IPS DF 19.7 (cell line): Measurements from ENCODE around the gene TIMM17A.

Source experiments
- DNase-seq: peaks from one replicate; pipeline ENCODE4 v3.0.0-alpha.2; 2013; ENCODE audit warnings: low read depth, low spot score

TIMM17A gene

DNA sequence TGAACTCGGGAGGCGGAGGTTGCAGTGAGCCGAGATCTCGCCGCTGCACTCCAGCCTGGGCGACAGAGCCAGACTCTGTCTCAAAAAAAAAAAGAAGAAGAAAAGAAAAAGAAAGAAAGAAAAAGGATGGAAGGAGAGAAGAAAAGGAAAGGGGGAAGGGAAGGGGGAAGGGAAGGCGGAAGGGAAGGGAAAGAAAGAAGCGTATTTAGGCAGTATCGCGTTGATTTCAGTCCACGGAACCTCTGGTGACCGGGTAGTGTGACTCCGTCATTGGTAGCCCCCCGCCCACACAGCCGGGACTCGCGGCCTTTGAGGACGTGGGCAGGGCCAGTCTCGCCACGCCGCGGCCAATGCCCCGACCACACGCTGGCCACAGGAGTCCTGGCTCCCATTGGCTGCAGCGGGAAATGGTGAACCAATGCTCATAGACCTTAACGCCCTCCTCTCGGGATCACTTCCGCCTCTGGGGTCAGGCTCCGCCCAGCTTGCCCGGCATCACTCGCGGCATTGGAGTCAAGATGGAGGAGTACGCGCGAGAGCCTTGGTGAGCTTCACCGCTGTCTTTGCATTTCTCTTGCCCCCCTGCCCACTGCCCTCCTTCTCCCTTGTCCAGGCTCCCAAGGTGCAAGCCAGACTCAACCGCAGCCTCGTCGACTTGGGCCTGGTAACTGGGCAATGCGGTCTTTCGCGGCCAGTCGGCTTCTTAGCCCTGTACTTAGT is at the start of gene TIMM17A:
TSS of gene TIMM17A (plus strand) at position 495 of the 720 bp plus-strand sequence. CDS start at position 519, 24 bp downstream.
- peak; percentile 88 for DNase-seq

DNA sequence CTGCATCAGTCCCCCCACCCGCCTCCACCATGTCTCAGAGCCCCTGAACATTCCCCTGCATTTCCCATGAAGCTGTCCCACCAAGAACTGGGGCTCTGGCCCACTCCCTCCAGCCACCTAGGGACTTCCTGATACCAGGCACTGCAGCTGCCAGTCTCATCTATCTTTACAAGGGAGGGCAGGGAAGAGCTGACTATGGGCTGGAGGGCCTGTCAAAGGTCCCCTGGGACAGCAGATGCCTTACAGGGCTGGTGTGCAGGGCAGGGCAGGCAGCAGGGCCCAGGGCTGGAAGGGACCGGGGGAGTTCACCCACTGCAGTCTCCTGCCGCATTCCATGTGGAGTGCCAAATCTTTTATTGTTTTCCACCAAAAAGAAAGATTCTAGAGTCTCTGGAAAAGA is 49.0 kb upstream of the TIMM17A start:
- no peak for DNase-seq

DNA sequence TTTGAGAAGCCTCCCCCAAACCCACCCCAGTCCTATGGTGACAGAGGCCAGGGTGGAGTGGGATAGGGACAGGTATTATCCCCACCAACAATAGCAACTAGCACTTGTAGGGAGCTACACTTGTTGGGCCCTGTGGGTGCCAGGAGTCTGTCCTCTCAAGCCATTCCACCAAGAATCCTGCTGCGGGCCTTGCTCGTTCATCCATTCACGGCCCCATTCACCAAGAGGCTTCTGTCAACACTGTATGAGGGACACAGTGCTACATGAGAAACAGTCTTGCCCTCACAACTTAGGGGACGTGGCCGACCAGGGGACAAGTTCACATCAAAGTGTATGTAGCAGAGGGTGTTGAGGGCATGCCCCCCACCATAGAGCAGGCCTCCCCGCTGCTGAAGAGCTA is 47.7 kb upstream of the TIMM17A start:
- DNase-seq = no peak

DNA sequence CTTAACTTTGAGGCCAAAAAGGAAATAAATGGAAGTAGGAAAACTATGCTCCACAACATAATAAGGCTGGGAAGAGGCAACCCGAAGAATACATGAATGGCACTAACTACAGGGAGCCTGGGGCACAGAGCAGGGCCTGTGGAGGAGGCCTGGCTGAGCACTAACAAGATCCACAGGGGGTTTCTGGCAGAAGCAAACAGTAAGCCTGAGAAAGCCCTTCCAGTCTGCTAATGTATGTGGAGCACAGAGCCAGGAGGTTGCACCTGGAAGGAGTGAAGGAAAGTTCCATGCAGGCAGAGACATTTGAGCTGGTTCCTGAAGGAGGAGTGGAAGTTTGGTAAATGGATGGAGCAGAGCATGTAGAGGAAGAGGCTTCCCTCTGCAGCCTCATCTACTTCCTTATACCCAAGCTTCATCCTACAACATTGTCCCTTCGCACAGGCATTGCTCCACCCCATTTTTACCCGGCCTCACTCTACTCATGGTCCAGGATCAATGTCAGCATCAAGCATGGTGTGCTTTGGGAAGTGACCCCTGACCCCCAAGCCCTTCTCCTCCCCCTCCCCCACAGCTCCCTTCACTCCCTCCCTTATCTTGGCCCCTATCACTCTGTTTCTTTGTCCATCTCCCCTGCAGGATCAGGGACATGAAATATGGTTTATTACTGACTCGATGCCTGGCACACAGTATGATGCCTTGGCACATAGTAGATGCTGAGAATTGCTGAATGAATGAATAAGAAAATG is 43.3 kb upstream of the TIMM17A start:
- DNase-seq = no peak

DNA sequence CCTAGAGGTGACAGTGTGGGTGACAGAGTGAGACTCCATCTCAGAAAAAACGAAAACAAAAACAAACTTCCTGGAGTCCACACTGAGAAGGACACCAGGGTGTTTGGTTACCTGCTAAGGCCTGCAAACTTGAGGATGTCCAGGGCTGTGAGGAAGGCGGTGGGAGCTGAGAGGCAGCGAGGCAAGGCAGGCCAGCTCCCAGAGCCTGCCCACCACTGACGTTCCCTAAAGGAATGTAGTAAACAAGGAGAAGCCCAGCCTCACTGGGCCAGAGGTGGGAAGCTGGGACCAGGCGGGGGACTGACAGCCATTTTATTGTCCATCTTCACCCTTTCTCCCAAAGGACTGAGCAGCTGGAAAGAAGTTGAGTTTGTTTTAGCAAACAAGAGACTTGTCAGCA is 42.5 kb upstream of the TIMM17A start:
- DNase-seq = no peak

DNA sequence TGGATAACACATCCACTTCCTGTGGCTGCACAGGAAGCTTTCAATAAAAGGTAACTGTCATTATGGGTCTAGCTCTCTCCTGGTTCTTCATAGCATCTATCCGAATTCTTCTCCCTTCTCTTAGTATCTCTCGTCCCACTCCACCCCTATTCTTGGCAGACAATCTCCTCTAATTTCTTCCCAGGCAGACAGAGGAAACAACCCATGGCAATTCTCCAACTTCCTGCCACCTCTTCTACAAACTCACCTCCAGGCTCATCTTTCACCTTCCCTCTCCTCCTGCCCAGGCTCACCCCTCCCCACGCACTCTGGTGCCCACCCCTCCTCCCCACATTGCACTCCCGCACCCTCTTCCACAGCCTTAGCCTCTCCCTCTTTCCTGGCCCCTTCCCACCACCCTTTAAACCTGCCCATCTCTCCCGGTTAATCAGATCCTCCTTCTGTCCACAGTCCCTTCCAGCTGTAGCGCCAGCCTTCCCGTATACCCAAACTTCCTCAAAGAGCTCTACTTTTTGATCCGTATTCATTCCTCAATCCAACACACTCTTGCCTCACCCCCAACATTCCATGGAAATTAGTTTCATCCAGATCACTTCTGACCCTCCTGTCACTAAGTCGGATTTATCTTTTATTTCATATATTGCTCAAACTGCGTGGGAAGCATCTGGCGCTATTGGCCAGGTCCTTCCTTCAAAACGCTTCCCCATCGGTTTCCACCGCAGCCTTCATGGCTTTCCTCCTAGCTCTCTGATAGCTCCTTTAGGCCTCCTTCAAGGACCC is 40.7 kb upstream of the TIMM17A start:
- no peak for DNase-seq

DNA sequence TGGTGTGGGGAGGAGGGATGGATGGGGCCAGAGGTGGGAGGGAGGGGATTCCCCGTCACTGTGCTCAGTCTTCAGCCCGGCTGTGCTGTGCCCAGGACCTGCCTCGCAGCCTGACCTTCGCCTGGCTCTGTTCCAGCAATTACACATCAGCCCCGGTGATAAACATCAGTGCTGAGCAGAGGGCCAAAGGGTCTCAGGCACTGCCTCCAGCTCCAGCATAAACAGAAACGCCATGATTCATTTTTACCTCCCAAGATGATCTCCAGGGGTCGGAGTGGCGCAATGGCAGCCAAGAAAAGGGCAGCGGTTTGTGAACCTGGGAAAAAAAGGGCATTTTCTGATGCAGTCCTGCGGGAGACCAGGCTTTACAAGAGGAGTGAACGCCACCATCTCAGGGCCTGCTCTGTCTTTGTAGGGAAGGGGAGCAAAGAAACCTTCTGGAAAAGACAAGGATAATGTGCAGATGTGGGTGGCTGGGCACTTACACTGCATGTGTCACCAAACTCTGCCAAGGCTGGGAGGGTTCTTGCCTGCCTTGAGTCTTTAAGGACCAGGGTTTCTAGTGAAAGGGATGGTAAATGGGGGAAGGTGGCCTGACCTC is 38.6 kb upstream of the TIMM17A start:
- no peak for DNase-seq

DNA sequence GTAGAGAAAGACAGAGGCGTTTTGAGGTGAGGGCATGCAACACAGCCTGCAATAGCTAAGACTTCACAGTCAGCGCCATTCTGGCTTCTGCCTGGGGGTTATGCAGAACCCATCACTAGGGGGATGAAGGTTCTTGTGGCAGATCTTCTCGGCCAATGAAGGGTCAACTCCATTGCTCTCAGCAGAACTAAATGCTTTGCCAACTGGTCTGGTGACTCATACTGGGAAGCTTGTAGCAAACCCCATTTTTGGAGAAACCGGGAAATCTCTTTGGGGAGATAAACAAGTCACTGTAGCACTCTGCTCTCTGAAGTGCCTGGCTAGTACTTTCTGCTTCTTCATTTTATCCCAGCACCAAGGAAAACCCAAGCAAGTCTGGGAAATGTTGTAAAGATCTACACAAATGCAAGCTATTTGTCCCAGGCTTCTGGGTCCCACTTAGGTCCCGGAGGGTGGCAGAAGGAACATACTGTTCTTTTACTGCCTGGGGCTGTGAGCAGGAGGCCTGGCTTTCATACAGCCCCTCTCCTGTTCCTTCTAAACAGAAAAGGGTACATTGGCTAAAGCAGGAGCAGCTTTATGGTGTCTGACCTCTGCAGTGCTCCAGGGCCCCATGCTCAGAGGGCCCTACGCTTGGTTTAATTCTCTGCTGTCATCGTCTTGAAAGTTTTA is 37.8 kb upstream of the TIMM17A start:
- no peak for DNase-seq

DNA sequence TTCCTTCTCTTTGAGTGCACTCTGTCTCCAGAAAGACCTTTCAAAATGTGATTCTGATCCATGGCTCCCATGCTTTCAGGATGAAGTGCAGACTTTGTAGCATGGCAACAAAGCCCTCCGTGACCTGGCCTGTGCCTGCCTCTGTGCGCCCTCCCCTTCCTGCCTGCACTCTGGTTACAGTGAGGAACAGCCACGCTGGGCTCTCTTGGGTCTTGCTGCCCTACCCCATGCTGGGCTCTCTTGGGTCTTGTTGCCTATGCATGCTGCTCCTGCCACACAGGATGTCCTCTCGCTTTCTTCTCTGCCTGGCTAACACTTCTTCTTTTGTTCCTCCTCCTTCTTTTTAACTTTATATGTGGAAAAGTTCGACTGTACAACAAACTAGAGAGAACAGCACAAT is 37.0 kb upstream of the TIMM17A start:
- DNase-seq = no peak

DNA sequence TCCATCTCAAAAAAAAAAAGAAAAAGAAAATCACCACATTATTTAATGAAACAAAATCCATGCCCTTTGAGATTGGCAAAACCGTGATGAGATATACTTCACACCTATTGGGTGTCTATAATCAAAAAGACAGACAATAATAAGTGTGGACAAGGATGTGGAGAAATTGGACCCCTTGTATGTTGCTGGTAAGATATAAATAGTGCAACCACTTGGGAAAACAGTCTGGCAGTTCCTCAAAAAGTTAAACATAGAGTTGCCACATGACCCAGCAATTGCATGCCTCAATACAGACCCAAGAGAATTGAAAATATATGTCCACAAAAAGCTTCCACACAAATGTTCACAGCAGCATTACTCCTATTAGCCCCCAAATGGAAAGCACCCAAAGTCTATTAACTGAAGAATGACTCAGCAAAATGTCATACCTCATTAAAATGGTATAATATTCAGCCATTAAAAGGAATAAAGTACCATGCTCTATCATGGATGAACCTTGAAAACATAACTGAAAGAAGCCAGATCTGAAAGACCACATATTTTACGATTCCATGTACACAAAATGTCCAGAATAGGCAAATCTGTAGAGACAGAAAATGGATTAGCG is 33.2 kb upstream of the TIMM17A start:
- DNase-seq = no peak

DNA sequence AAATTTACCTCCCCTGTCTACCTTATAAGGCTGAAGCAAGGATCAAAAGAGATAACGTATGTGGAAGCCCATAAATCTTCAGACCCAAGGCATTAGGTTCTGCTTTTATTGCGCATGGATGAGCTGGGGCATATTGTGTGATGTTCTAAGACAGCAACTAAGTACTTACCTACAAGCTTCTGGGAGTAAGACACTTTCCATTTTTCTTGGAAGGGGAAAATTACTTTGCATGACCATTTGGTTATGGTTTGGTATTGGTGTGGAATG is 30.1 kb upstream of the TIMM17A start:
- DNase-seq = no peak

DNA sequence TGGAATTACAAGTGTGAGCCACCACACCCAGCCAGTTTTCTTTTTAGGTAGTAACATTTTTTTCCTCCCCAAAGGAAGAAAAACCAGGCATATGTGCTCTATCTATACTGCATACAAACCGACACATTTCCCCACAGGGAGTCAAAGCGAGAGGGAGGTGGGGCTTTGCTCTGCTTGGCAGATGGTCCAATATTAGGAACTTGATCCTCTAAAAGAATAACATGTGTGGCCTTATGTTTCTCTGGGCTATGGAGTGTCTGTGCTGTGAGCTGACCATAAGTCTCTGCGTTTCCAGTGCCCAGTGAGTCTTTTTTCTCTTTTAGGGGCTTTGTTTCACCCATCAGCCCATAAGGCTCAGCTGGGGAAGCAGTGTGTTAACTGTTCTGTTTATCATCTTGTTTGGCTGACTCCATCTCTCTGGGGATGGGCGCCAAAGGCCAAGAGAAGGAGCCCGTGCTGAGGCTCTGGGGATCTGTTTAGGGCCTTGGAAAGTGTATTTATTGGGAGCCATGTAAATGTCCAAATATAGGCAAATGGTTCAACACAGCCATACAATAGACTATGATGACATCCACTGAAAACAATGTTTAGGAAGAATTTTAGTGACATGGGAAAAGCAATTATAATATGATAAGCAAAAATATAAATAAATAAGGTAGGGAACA is 29.2 kb upstream of the TIMM17A start:
- no peak for DNase-seq

DNA sequence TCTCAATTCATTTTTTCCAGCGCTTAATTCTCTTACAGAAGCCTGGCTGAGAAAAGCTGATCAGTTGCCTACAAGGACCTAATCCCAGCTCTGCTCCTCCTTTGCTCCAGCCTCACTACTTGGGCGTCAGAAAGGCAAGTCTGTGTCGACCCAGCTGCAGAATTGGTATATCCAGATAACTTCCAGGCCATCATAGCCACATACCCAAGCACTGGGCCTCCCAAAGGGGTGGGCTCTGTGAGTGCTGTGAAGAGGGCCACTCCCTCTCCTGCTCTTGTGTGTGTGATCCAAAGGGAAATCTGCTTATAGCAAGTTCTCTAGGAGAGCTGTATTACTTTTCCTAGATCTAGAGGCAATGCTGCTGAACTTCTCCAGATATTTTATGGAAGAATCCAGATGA is 27.0 kb upstream of the TIMM17A start:
- no peak for DNase-seq

DNA sequence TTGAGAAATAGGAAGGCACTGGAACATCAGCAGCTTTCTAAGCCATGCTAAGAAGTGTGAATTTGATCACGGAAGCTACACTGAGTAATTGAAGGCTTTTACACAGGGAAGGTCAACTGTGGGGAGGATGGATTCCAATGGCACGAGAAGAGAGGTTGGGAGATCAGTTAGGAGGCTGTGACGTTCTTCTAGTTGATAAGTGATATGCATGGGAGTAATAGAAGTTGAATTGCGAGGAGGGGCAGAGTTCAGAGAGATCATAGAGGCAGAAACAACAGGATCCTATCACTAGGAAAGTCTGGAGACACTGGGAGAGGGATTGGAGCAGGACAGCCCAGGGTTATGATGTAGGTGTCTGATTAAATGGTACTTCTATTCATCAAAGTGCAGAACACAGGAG is 25.2 kb upstream of the TIMM17A start:
- no peak for DNase-seq

DNA sequence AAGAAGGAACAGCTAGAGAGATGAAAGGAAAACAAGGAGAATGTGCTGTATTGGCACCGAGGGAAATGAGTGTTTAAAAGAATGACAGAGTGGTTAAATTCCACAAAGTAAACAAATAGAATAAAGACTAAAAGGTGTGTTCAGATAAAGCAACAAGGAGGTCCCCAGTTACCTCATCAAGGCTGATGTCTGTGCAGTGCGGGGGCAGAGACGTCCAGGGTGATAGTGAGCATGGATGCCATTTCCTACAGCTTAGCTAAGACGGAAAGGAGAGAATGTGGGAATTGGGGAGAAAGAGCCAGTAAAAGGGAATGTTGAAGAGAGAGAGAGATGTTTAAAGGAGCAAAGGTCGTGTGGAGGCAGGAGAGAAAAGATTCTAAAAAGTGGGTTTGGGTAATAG is 24.5 kb upstream of the TIMM17A start:
- DNase-seq = no peak

DNA sequence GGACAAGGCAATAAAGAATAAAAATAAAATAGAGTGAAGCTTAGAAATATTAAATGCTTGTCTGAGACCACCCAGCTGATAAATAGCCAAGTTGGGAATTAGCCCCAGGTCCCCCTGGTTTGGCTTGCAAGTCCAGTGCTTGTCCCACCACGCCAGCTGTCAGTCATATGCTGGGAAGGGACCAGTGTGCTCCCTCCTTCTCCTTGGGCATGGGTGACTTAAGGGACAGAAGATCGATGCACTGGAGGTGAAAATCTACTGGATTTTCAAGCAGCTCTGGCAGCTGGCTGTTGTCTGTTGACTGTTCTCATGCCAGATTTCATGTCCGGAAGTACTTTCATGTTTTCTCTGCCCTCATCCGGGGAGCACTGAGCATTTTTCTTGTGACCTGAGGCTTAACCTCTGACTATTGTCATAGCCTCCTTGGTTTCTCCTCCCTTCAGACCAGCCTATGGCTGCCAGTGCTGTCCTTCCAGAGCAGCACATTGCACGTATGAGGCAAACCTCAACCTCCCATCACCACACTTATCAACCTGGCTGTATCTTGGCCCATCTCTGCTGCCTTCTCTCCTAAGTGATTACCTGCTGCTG is 21.4 kb upstream of the TIMM17A start:
- DNase-seq = no peak

DNA sequence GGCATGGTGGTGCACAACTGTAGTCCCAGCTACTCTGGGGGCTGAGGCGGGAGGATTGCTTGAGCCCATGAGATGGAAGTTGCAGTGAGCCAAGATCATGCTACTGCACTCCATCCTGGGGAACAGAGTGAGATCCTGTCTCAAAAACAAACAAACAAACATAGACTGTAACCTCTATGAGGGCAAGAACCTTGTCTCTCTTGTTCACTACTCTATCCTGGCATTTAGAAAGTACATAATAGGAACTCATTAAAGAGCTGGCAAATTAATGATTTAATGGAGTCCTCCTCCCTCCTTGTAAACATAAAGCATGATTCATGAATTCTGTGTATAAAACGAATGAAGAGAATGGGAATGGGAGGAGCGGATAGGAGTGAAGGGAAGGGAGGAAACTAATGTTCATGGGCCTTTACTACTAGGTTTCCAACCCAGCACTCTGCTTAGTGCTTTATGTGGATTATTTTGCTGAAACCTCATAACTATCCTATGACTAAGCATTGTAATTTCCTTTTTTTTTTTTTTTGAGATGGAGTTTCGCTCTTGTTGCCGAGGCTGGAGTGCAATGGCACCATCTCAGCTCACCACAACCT is 17.6 kb upstream of the TIMM17A start:
- no peak for DNase-seq

DNA sequence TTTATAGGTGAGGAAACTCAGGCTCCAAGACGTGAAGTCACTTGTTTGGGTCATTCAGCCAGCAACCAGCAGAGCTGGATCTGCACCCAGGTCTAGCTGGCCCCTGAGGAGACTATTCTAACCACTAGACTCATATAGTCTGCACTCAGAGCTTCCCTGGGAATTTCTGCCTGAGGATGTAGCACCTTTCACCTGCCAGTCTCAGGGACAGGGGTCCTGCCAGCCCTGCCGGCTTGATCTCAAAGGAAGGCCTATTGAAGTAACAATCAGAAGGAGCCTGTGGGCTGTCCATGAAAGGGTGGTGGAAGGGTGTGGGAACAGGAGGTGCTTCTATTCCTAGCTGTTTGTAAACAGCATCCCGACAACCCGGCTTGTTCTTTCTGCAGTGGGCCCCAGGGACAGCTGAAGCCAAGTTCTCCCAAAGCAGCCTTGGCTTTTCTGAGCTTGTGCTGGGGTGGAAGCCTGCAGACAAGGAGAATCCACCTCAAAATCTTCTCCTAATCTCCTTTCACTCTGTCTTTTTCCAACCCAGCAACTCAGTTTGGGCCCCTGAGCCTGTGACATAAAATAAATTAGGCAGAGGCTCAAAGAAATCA is 16.8 kb upstream of the TIMM17A start:
- no peak for DNase-seq

DNA sequence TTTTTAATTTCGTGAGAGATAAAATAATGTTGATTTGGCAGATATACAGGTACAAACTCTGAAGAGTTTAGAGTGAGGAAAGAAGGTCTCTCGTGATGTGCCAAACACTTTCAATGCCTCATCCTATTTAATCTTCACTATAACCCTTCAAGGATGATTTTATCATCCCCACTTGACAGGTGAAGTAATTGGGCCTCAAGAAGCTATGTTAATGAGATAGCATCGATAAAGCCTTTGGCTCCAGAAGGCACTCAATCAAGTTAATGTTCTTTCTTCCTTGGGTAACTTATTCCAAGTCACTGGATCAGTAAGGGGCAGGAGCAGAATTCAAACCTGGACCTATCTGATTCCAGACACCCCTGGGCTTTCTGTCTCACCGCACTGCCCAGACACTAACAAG is 16.2 kb upstream of the TIMM17A start:
- no peak for DNase-seq

DNA sequence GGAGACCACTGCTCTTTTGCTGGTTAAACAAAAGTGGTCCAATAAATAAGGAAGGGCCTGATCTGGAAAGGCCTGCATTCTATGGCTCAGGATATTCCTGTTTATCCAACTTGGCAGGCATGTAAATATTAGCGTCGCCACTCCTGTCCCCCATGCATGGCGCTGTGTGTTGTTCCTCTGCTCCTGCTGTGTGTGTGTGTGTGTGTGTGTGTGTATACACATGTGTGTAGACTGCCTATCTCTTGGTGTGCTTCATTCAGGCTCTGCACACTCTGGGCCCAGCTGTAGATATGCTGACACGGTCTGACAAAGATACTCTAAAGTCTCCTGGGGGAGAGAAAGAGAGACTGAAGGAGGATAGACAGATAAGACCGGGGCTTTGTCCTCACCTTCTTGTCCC is 15.7 kb upstream of the TIMM17A start:
- DNase-seq = no peak
